IMR-90 (cell line): ENCODE data around the gene ZNF232. TPM values are rescaled to one million over a fixed set of nuclear protein-coding genes. Genes with fewer than 3 reads are reported as not detected.

Source experiments
- ATAC-seq: fragments of 200-7000 bp; cut with Tn5 transposase; 2 replicates; pipeline ENCODE4 v1.9.1; 2020; ENCODE audit warnings: low read depth, mild to moderate bottlenecking, moderate library complexity
- BruUV-seq: library from RNA; stranded (reverse); fragments of 400-500 nt; replicated peaks from 2 replicates; lab custom pipeline; 2021; lab: Mats Ljungman, UMichigan
- CTCF ChIA-PET: fragments of 300-600 bp; formaldehyde crosslinking; extraction: SDS; loops from one replicate; lab custom pipeline; 2021; ENCODE audit warnings: antibody characterized with exemption; lab: Yijun Ruan, JAX
- POLR2A ChIA-PET: fragments of 300-600 bp; sonication (Branson Sonifier 250); formaldehyde crosslinking; loops from one replicate; lab custom pipeline; 2022; ENCODE audit warnings: antibody characterized with exemption; ENCODE audit not compliant: unreplicated experiment; lab: Charles Lee
- DNase-seq: peaks from one replicate; pipeline ENCODE4 v3.0.0; 2013
- H2AFZ ChIP-seq: replicated peaks from 2 replicates; pipeline ENCODE3; 2013; ENCODE audit warnings: low read length, mild to moderate bottlenecking; ENCODE audit not compliant: poor library complexity
- H2AK5ac ChIP-seq: 2 replicates; pipeline ENCODE4 v1.6.1; 2013; ENCODE audit warnings: low read depth, low read length, inconsistent platforms
- H2AK9ac ChIP-seq: replicated peaks from 2 replicates; pipeline ENCODE3; 2013; ENCODE audit warnings: mild to moderate bottlenecking, low read depth, low read length, moderate library complexity; ENCODE audit not compliant: poor library complexity
- H2BK120ac ChIP-seq: 2 replicates; pipeline ENCODE4 v1.6.1; 2013; ENCODE audit warnings: low read depth, low read length, inconsistent platforms
- H2BK15ac ChIP-seq: 3 replicates; pipeline ENCODE4 v1.6.1; 2013; ENCODE audit warnings: low read depth, low read length, inconsistent platforms
- H2BK20ac ChIP-seq: 2 replicates; pipeline ENCODE4 v1.6.1; 2013; ENCODE audit warnings: low read depth, mild to moderate bottlenecking, inconsistent platforms, low read length, moderate library complexity
- H2BK5ac ChIP-seq: 2 replicates; pipeline ENCODE4 v1.6.1; 2013; ENCODE audit warnings: mild to moderate bottlenecking, low read depth, low read length, inconsistent platforms; ENCODE audit not compliant: poor library complexity, severe bottlenecking
- H3K14ac ChIP-seq: replicated peaks from 2 replicates; pipeline ENCODE4 v1.6.1; 2013; ENCODE audit warnings: low read depth, low read length, inconsistent platforms
- H3K18ac ChIP-seq: 2 replicates; pipeline ENCODE4 v1.6.1; 2013; ENCODE audit warnings: low read depth, low read length, control low read depth
- H3K23ac ChIP-seq: 2 replicates; pipeline ENCODE4 v1.6.1; 2013; ENCODE audit warnings: low read depth, low read length, inconsistent platforms
- H3K27ac ChIP-seq: 2 replicates; pipeline ENCODE4 v1.5.1; 2013; ENCODE audit warnings: mild to moderate bottlenecking, control low read depth, low read length; ENCODE audit not compliant: insufficient read depth
- H3K27me3 ChIP-seq: 2 replicates; pipeline ENCODE4 v1.6.1; 2013; ENCODE audit warnings: low read length; ENCODE audit not compliant: control insufficient read depth, insufficient read depth
- H3K36me3 ChIP-seq: 2 replicates; pipeline ENCODE4 v1.6.1; 2013; ENCODE audit warnings: low read length, mixed read lengths; ENCODE audit not compliant: control insufficient read depth, insufficient read depth
- H3K4ac ChIP-seq: 2 replicates; pipeline ENCODE4 v1.6.1; 2013; ENCODE audit warnings: low read depth, low read length, inconsistent platforms
- H3K4me1 ChIP-seq: 2 replicates; pipeline ENCODE4 v1.6.1; 2013; ENCODE audit warnings: low read length, mixed read lengths; ENCODE audit not compliant: control insufficient read depth, insufficient read depth
- H3K4me2 ChIP-seq: 2 replicates; pipeline ENCODE4 v1.6.1; 2013; ENCODE audit warnings: low read depth, mild to moderate bottlenecking, control low read depth, low read length, moderate library complexity
- H3K4me3 ChIP-seq: 2 replicates; pipeline ENCODE4 v1.5.1; 2013; ENCODE audit warnings: low read depth, mild to moderate bottlenecking, control low read depth, low read length, moderate library complexity; ENCODE audit not compliant: insufficient read depth
- H3K56ac ChIP-seq: 2 replicates; pipeline ENCODE4 v1.6.1; 2013; ENCODE audit warnings: low read length, inconsistent platforms; ENCODE audit not compliant: insufficient read depth; ENCODE audit errors: extremely low read depth
- H3K79me1 ChIP-seq, 2 experiments: 2 replicates each; pipeline ENCODE4 v1.6.1; 2013; ENCODE audit warnings: low read length in 2 of 2, inconsistent platforms in 1 of 2, low read depth in 1 of 2
- H3K9ac ChIP-seq: 2 replicates; pipeline ENCODE4 v1.6.1; 2013; ENCODE audit warnings: low read depth, low read length, control low read depth
- H3K9me1 ChIP-seq: 2 replicates; pipeline ENCODE4 v1.6.1; 2013; ENCODE audit warnings: low read length, inconsistent platforms; ENCODE audit not compliant: insufficient read depth
- H3K9me3 ChIP-seq: 2 replicates; pipeline ENCODE4 v1.6.1; 2013; ENCODE audit warnings: low read length; ENCODE audit not compliant: control insufficient read depth, insufficient read depth
- H4K20me1 ChIP-seq: 2 replicates; pipeline ENCODE4 v1.6.1; 2013; ENCODE audit warnings: low read length, inconsistent platforms; ENCODE audit not compliant: insufficient read depth
- H4K5ac ChIP-seq: 2 replicates; pipeline ENCODE4 v1.6.1; 2013; ENCODE audit warnings: mild to moderate bottlenecking, low read depth, low read length, control low read depth
- H4K8ac ChIP-seq, 2 experiments: 2 replicates each; pipeline ENCODE4 v1.6.1; 2013; ENCODE audit warnings: low read depth in 2 of 2, low read length in 2 of 2, control low read depth in 1 of 2, inconsistent platforms in 1 of 2
- H4K91ac ChIP-seq: 2 replicates; pipeline ENCODE4 v1.6.1; 2013; ENCODE audit warnings: low read depth, low read length, inconsistent platforms; ENCODE audit not compliant: insufficient read depth
- BHLHE40 ChIP-seq: fragments of 150-350 bp; IDR thresholded peaks from 2 replicates; pipeline ENCODE4 v1.6.1; 2016; ENCODE audit warnings: mild to moderate bottlenecking, low read depth, low read length
- RFX5 ChIP-seq: IDR thresholded peaks from 2 replicates; pipeline ENCODE4 v1.8.0; 2012; ENCODE audit warnings: low read depth, mild to moderate bottlenecking, low read length, moderate library complexity
- SMC3 ChIP-seq: fragments of 150-350 bp; IDR thresholded peaks from 2 replicates; pipeline ENCODE4 v1.6.1; 2016; ENCODE audit warnings: low read depth, mild to moderate bottlenecking, antibody characterized with exemption, low read length, moderate library complexity
- WGBS, 2 experiments: methylation state at CpG; one replicate each; pipeline versions ENCODE4 v1.1.5 to v1.1.7; 2013; ENCODE audit warnings: missing lambda C conversion rate in 2 of 2; ENCODE audit not compliant: insufficient read length in 1 of 2; ENCODE audit errors: extremely low coverage in 2 of 2; 5-methylcytosine and 5-hydroxymethylcytosine counted together
- dilution Hi-C: fragments of 300-500 bp; cut with HindIII; formaldehyde crosslinking; loops from one replicate; pipeline ENCODE4 v1.14.3; 2018; ENCODE audit warnings: low sequenced_read_pairs; ENCODE audit not compliant: unreplicated experiment
- in situ Hi-C: fragments of 300-500 bp; cut with MboI; formaldehyde crosslinking; loops from 3 replicates; pipeline ENCODE4 v1.14.3; 2019; ENCODE audit warnings: low sequenced_read_pairs, inconsistent platforms, mixed read lengths
- intact Hi-C: fragments of 100-400 bp; cut with micrococcal nuclease; formaldehyde crosslinking; loops from 2 replicates; pipeline ENCODE4 v1.10.0; 2022
- polyA plus RNA-seq, 3 experiments: library from polyadenylated mRNA; depleted of rRNA; stranded (reverse); fragments of >200 nt; gene quantifications; 2 replicates each; pipeline ENCODE4 v1.2.3, GENCODE V29; 2012; ENCODE audit warnings: low replicate concordance in 1 of 3
- total RNA-seq: library from RNA; depleted of rRNA; stranded (reverse); fragments of >200 nt; gene quantifications from 2 replicates; pipeline ENCODE4 v1.2.3, GENCODE V29; 2012

Gene ZNF232
- total and polyA plus RNA-seq, 2 of the 4 experiments (the other 2 are of a cell fraction): 3.2 to 6.5 TPM

GRCh38 chr17:5139458-5139732 lies 27.7 kb upstream of the ZNF232 start:
- H3K4me3 ChIP-seq: no peak overlapping the region
- H2AK5ac ChIP-seq: no peak overlapping the region
- DNase-seq (no peak), ATAC-seq (no peak)
- no peak overlapping the region for H4K8ac ChIP-seq
- H3K79me1 ChIP-seq: no peaks in the 10 kb centered on the region
- BruUV-seq: no TSS peak
- H2BK15ac ChIP-seq: no peak overlapping the region
- whole genome bisulfite sequencing, 2 experiments: 100% methylated on average over 1 of the region's 5 CpGs; no CpG with 5 or more reads in 1 of the 2 experiments
- dilution Hi-C loops: no loop called here
- POLR2A ChIA-PET: no interaction called here
- no peak overlapping the region for H2BK20ac ChIP-seq
- TF ChIP-seq BHLHE40 (no peak), SMC3 (no peak), RFX5 (no peak)
- H3K4me1 ChIP-seq: no peaks in the 10 kb centered on the region
- no peaks in the 10 kb centered on the region for H3K9me3 ChIP-seq
- no peak overlapping the region for H3K4ac ChIP-seq
- H2AFZ ChIP-seq: no peak overlapping the region
- in situ Hi-C loops: no loop called here
- H3K27ac ChIP-seq: no peak overlapping the region
- no peak overlapping the region for H3K9ac ChIP-seq
- no peak overlapping the region for H3K14ac ChIP-seq
- CTCF ChIA-PET: no interaction called here
- H2AK9ac ChIP-seq: no peak overlapping the region
- H3K27me3 ChIP-seq: no peaks in the 10 kb centered on the region; the same call in 1 of the 2 replicates
- no peaks in the 10 kb centered on the region for H3K9me1 ChIP-seq
- H3K56ac ChIP-seq: no peak overlapping the region
- no peak overlapping the region for H2BK120ac ChIP-seq
- intact Hi-C loops: no loop called here
- no peak overlapping the region for H3K23ac ChIP-seq
- no peak overlapping the region for H4K5ac ChIP-seq
- no peak overlapping the region for H2BK5ac ChIP-seq
- no peak overlapping the region for H4K91ac ChIP-seq
- no peak overlapping the region for H3K4me2 ChIP-seq
- no peaks in the 10 kb centered on the region for H4K20me1 ChIP-seq
- no peak overlapping the region for H3K18ac ChIP-seq
- H3K36me3 ChIP-seq: no peaks in the 10 kb centered on the region
